HepG2 (cell line): ENCODE data around the gene MARS1. TPM values are rescaled to one million over a fixed set of nuclear protein-coding genes. Genes with fewer than 3 reads are reported as not detected.

Experiments used
- CHCHD3 ChIP-seq: sonication (generic); formaldehyde crosslinking; IDR thresholded peaks from 2 replicates; pipeline ENCODE4 v1.8.0; 2022; ENCODE audit warnings: mild to moderate bottlenecking, missing genetic modification reagents, moderate library complexity
- FOXA3 ChIP-seq: IDR thresholded peaks from 2 replicates; pipeline ENCODE4 v1.6.1; 2016; ENCODE audit warnings: missing genetic modification reagents, missing compliant biosample characterization
- FOXC1 ChIP-seq: sonication (generic); formaldehyde crosslinking; IDR thresholded peaks from 2 replicates; pipeline ENCODE4 v1.8.0; 2022; ENCODE audit warnings: mild to moderate bottlenecking, missing genetic modification reagents, borderline replicate concordance
- HHEX ChIP-seq: IDR thresholded peaks from 2 replicates; pipeline ENCODE4 v1.6.1; 2016; ENCODE audit warnings: control low read depth
- HOXA5 ChIP-seq: sonication (generic); formaldehyde crosslinking; IDR thresholded peaks from 2 replicates; pipeline ENCODE4 v1.4.0; 2020; ENCODE audit warnings: missing genetic modification reagents
- KMT2A ChIP-seq: sonication (generic); formaldehyde crosslinking; IDR thresholded peaks from 2 replicates; pipeline ENCODE4 v1.4.0; 2020; ENCODE audit warnings: missing genetic modification reagents
- MAFF ChIP-seq: IDR thresholded peaks from 2 replicates; pipeline ENCODE4 v1.6.1; 2011; ENCODE audit warnings: low read depth, low read length, improper control_type of control experiment
- MBNL3 ChIP-seq: fragments of 250-450 bp; sonication (Bioruptor Pico); conservative IDR thresholded peaks from 2 replicates; pipeline ENCODE4 v1.8.0; 2022; ENCODE audit warnings: mild to moderate bottlenecking, inconsistent platforms
- MYC ChIP-seq: sonication (generic); formaldehyde crosslinking; IDR thresholded peaks from 2 replicates; pipeline ENCODE4 v1.9.0; 2021; ENCODE audit warnings: missing genetic modification reagents, borderline replicate concordance
- NR1H2 ChIP-seq: sonication (generic); formaldehyde crosslinking; IDR thresholded peaks from 2 replicates; pipeline ENCODE4 v1.8.1; 2022; ENCODE audit warnings: low read depth, missing genetic modification reagents, borderline replicate concordance
- NR2F2 ChIP-seq: IDR thresholded peaks from 2 replicates; pipeline ENCODE4 v1.6.1; 2012; ENCODE audit warnings: low read depth, inconsistent platforms, borderline replicate concordance
- PLRG1 ChIP-seq: fragments of 450-650 bp; conservative IDR thresholded peaks from 2 replicates; pipeline ENCODE4 v1.6.1; 2016
- SMC3 ChIP-seq: IDR thresholded peaks from 2 replicates; pipeline ENCODE4 v1.6.1; 2011; ENCODE audit warnings: low read length, improper control_type of control experiment
- TBX3 ChIP-seq: fragments of 450-650 bp; IDR thresholded peaks from 2 replicates; pipeline ENCODE4 v1.6.1; 2017; ENCODE audit warnings: antibody characterized with exemption, mild to moderate bottlenecking, inconsistent platforms, borderline replicate concordance
- YY1 ChIP-seq: IDR thresholded peaks from 2 replicates; pipeline ENCODE4 v1.6.1; 2011; ENCODE audit warnings: low read length, low read depth, moderate library complexity, mild to moderate bottlenecking; ENCODE audit not compliant: insufficient read depth, insufficient replicate concordance
- ZBTB38 ChIP-seq: sonication (generic); formaldehyde crosslinking; IDR thresholded peaks from 2 replicates; pipeline ENCODE4 v1.5.1; 2020; ENCODE audit warnings: mild to moderate bottlenecking, missing genetic modification reagents
- ZNF160 ChIP-seq: sonication (generic); formaldehyde crosslinking; IDR thresholded peaks from 2 replicates; pipeline ENCODE4 v1.8.0; 2022; ENCODE audit warnings: mild to moderate bottlenecking, inconsistent platforms, missing genetic modification reagents
- ZNF430 ChIP-seq: sonication (generic); formaldehyde crosslinking; IDR thresholded peaks from 2 replicates; pipeline ENCODE4 v1.9.0; 2021; ENCODE audit warnings: mild to moderate bottlenecking, missing genetic modification reagents
- ZNF720 ChIP-seq: sonication (generic); formaldehyde crosslinking; IDR thresholded peaks from 2 replicates; pipeline ENCODE4 v1.4.0; 2020; ENCODE audit warnings: missing genetic modification reagents
- ZNF879 ChIP-seq: sonication (generic); formaldehyde crosslinking; IDR thresholded peaks from 2 replicates; pipeline ENCODE4 v1.8.1; 2023; ENCODE audit warnings: missing genetic modification reagents
- polyA plus RNA-seq, 8 experiments: library from polyadenylated mRNA; depleted of rRNA in 3 of 8; stranded (reverse) in 7 of 8; unstranded in 1 of 8; fragments of >200 nt; fragmentation: Illumina TruSeq in 4 of 8; extraction: Trizol in 4 of 8; gene quantifications; 2 replicates each; pipeline versions ENCODE4 v1.2.1 to v1.2.3, GENCODE V29; 2011 to 2016; ENCODE audit warnings: low read depth in 4 of 8, missing spikeins in 1 of 8, mixed read lengths in 1 of 8; ENCODE audit not compliant: insufficient read depth in 1 of 8
- total RNA-seq, 5 experiments: library from RNA; depleted of rRNA; stranded (reverse); fragments of >200 nt; fragmentation: Illumina TruSeq; extraction: Trizol; gene quantifications; 2 replicates each; pipeline ENCODE4 v1.2.3, GENCODE V29; 2016; ENCODE audit warnings: low read depth in 1 of 5
- TF ChIP-seq, protein P1 (sequence below): sonication (generic); formaldehyde crosslinking; IDR thresholded peaks from 2 replicates; pipeline ENCODE4 v1.4.0; 2020; ENCODE audit warnings: missing genetic modification reagents, borderline replicate concordance
- TF ChIP-seq, protein P2 (sequence below): sonication (generic); formaldehyde crosslinking; IDR thresholded peaks from 2 replicates; pipeline ENCODE4 v1.4.0; 2020; ENCODE audit warnings: missing genetic modification reagents
- TF ChIP-seq, protein P3 (sequence below): fragments of 450-650 bp; IDR thresholded peaks from 2 replicates; pipeline ENCODE4 v1.6.1; 2017; ENCODE audit warnings: mild to moderate bottlenecking
- TF ChIP-seq, protein P4 (sequence below): sonication (generic); formaldehyde crosslinking; IDR thresholded peaks from 2 replicates; pipeline ENCODE4 v1.9.0; 2021; ENCODE audit warnings: missing genetic modification reagents, mild to moderate bottlenecking, borderline replicate concordance

Gene MARS1
- total and polyA plus RNA-seq, 2 of the 13 experiments (the other 11 are each of a cell fraction or from before 2014, with no cell fraction given), result 115 to 181 TPM

DNA sequence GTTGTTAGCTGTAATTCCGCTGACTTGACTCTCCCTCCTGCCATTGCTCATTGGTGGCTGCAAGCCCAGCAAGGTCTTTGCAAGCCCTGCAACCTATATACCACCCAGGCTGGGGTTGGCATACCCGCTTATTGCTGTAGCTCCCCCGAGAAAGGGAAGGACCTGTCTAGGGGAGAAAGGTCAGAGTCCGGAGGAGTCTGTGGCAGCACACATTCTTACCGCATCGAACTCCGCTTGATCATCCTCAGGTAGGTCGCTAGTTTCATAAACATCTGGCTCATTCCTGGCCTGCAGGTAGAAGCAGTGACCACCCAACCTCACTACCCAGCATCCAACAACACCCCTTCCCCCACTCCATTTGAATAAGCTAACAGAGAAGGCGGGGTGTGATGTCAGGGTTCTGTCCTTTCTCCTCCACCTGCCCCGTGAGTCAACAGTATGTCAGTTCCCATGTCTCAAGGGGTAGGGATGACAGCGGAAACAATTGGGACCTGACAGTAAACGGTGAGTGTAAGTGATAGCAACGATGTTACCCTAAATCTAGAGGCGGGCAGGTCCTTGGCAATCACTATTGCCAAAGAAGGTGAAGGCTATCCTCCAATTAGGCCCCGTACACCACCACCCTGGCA, 58.1 kb downstream of the MARS1 start (continued):
- 0 out of 2 replicates have a peak, but pooled peaks have one; percentile 19 for TF ChIP-seq ZBTB38 (CRISPR knock-in tag)
- TF ChIP-seq, protein P1, sequence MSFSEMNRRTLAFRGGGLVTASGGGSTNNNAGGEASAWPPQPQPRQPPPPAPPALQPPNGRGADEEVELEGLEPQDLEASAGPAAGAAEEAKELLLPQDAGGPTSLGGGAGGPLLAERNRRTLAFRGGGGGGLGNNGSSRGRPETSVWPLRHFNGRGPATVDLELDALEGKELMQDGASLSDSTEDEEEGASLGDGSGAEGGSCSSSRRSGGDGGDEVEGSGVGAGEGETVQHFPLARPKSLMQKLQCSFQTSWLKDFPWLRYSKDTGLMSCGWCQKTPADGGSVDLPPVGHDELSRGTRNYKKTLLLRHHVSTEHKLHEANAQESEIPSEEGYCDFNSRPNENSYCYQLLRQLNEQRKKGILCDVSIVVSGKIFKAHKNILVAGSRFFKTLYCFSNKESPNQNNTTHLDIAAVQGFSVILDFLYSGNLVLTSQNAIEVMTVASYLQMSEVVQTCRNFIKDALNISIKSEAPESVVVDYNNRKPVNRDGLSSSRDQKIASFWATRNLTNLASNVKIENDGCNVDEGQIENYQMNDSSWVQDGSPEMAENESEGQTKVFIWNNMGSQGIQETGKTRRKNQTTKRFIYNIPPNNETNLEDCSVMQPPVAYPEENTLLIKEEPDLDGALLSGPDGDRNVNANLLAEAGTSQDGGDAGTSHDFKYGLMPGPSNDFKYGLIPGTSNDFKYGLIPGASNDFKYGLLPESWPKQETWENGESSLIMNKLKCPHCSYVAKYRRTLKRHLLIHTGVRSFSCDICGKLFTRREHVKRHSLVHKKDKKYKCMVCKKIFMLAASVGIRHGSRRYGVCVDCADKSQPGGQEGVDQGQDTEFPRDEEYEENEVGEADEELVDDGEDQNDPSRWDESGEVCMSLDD, result no peak
- no peak for TF ChIP-seq YY1
- no peak for TF ChIP-seq ZNF430 (CRISPR knock-in tag)
- TF ChIP-seq HHEX, result no peak
- no peak for TF ChIP-seq FOXC1 (CRISPR knock-in tag)
- TF ChIP-seq, protein P2, sequence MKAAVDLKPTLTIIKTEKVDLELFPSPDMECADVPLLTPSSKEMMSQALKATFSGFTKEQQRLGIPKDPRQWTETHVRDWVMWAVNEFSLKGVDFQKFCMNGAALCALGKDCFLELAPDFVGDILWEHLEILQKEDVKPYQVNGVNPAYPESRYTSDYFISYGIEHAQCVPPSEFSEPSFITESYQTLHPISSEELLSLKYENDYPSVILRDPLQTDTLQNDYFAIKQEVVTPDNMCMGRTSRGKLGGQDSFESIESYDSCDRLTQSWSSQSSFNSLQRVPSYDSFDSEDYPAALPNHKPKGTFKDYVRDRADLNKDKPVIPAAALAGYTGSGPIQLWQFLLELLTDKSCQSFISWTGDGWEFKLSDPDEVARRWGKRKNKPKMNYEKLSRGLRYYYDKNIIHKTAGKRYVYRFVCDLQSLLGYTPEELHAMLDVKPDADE (CRISPR knock-in tag), result no peak
- no peak for TF ChIP-seq ZNF720 (CRISPR knock-in tag)
- peak; percentile 35; the same call in 1 of the 2 replicates for TF ChIP-seq FOXA3 (CRISPR knock-in tag)
- TF ChIP-seq TBX3, result no peak
- no peak for TF ChIP-seq NR1H2 (CRISPR knock-in tag)
- TF ChIP-seq ZNF879 (CRISPR knock-in tag), result no peak
- TF ChIP-seq NR2F2, result no peak
- TF ChIP-seq SMC3, result no peak
- no peak for TF ChIP-seq CHCHD3 (CRISPR knock-in tag)
- TF ChIP-seq MYC (CRISPR knock-in tag), result 0 out of 2 replicates have a peak, but pooled peaks have one; percentile 20
- no peak for TF ChIP-seq MBNL3 (CRISPR knock-in tag)
- TF ChIP-seq MAFF, result no peak
- no peak for TF ChIP-seq ZNF160 (CRISPR knock-in tag)
- TF ChIP-seq, protein P3, sequence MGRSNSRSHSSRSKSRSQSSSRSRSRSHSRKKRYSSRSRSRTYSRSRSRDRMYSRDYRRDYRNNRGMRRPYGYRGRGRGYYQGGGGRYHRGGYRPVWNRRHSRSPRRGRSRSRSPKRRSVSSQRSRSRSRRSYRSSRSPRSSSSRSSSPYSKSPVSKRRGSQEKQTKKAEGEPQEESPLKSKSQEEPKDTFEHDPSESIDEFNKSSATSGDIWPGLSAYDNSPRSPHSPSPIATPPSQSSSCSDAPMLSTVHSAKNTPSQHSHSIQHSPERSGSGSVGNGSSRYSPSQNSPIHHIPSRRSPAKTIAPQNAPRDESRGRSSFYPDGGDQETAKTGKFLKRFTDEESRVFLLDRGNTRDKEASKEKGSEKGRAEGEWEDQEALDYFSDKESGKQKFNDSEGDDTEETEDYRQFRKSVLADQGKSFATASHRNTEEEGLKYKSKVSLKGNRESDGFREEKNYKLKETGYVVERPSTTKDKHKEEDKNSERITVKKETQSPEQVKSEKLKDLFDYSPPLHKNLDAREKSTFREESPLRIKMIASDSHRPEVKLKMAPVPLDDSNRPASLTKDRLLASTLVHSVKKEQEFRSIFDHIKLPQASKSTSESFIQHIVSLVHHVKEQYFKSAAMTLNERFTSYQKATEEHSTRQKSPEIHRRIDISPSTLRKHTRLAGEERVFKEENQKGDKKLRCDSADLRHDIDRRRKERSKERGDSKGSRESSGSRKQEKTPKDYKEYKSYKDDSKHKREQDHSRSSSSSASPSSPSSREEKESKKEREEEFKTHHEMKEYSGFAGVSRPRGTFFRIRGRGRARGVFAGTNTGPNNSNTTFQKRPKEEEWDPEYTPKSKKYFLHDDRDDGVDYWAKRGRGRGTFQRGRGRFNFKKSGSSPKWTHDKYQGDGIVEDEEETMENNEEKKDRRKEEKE, result no peak
- TF ChIP-seq, protein P4, sequence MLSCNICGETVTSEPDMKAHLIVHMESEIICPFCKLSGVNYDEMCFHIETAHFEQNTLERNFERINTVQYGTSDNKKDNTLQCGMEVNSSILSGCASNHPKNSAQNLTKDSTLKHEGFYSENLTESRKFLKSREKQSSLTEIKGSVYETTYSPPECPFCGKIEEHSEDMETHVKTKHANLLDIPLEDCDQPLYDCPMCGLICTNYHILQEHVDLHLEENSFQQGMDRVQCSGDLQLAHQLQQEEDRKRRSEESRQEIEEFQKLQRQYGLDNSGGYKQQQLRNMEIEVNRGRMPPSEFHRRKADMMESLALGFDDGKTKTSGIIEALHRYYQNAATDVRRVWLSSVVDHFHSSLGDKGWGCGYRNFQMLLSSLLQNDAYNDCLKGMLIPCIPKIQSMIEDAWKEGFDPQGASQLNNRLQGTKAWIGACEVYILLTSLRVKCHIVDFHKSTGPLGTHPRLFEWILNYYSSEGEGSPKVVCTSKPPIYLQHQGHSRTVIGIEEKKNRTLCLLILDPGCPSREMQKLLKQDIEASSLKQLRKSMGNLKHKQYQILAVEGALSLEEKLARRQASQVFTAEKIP (CRISPR knock-in tag), result no peak
- TF ChIP-seq HOXA5 (CRISPR knock-in tag), result no peak
- no peak for TF ChIP-seq KMT2A (CRISPR knock-in tag)
- TF ChIP-seq PLRG1, result no peak
